ENCODE results near the gene RAG1. TPM values are rescaled to one million over a fixed set of nuclear protein-coding genes. Genes with fewer than 3 reads are reported as not detected.
"Not testable (repeated sequence)": the region's sequence is repeated elsewhere in the genome, so short reads cannot be mapped to it uniquely, and the experiment has no call there.

The RAG1 gene
- total RNA-seq: 1.1 TPM

GRCh38 chr11:36567694-36568093 lies at the start of gene RAG1:
TSS of gene RAG1 (plus strand) at chr11:36568007. CDS start at chr11:36573305, 5,298 bp downstream.
- no peak for DNase-seq (ENCODE audit: low spot score)

- DNase-seq (ENCODE audit: low spot score): no peak
Measured at GRCh38 chr11:36530840-36531239, 37.0 kb upstream of the RAG1 start.

- no peak for DNase-seq (ENCODE audit: low spot score)
Measured at GRCh38 chr11:36532941-36533601, 34.7 kb upstream of the RAG1 start.

- DNase-seq (ENCODE audit: low spot score): no peak
Measured at GRCh38 chr11:36534276-36534840, 33.4 kb upstream of the RAG1 start.

- DNase-seq (ENCODE audit: low spot score): no peak
Measured at GRCh38 chr11:36540998-36541397, 26.8 kb upstream of the RAG1 start.

GRCh38 chr11:36550385-36551115 lies 17.3 kb upstream of the RAG1 start:
- no peak for DNase-seq (ENCODE audit: low spot score)

GRCh38 chr11:36557390-36557789 lies 10.4 kb upstream of the RAG1 start:
- not testable (repeated sequence) for DNase-seq (ENCODE audit: low spot score)

GRCh38 chr11:36557991-36558390 lies 9.8 kb upstream of the RAG1 start:
- DNase-seq (ENCODE audit: low spot score): no peak

GRCh38 chr11:36558571-36559413 lies 9.0 kb upstream of the RAG1 start:
- DNase-seq (ENCODE audit: low spot score): no peak

GRCh38 chr11:36564376-36565030 lies 3.3 kb upstream of the RAG1 start:
- peak; percentile 51 for DNase-seq (ENCODE audit: low spot score)

GRCh38 chr11:36565031-36565610 lies 2.7 kb upstream of the RAG1 start:
- no peak for DNase-seq (ENCODE audit: low spot score)

- DNase-seq (ENCODE audit: low spot score): no peak
Measured at GRCh38 chr11:36566407-36567053, 1.3 kb upstream of the RAG1 start.

- DNase-seq (ENCODE audit: low spot score): no peak
Measured at GRCh38 chr11:36569095-36569494, 1.3 kb downstream of the RAG1 start.

GRCh38 chr11:36574486-36574885 lies 6.7 kb downstream of the RAG1 start:
- DNase-seq (ENCODE audit: low spot score): no peak

GRCh38 chr11:36577373-36577772 lies 9.6 kb downstream of the RAG1 start:
- no peak for DNase-seq (ENCODE audit: low spot score)

- no peak for DNase-seq (ENCODE audit: low spot score)
Measured at GRCh38 chr11:36577859-36578258, 10.1 kb downstream of the RAG1 start.

GRCh38 chr11:36578458-36578857 lies 10.7 kb downstream of the RAG1 start:
- DNase-seq (ENCODE audit: low spot score): no peak

- DNase-seq (ENCODE audit: low spot score): no peak
Measured at GRCh38 chr11:36581536-36581935, 13.7 kb downstream of the RAG1 start.

- no peak for DNase-seq (ENCODE audit: low spot score)
Measured at GRCh38 chr11:36583667-36584066, 15.9 kb downstream of the RAG1 start.

GRCh38 chr11:36586543-36586942 lies 18.7 kb downstream of the RAG1 start:
- no peak for DNase-seq (ENCODE audit: low spot score)

GRCh38 chr11:36588099-36588498 lies 20.3 kb downstream of the RAG1 start:
- DNase-seq (ENCODE audit: low spot score): no peak
